Measurements from ENCODE around the gene HRH2.

The HRH2 gene

GRCh38 chr5:175675873-175676272 lies 18.0 kb downstream of the HRH2 start:
- DNase-seq (ENCODE audit: low read depth, low spot score): no peak

- DNase-seq (ENCODE audit: low read depth, low spot score): no peak
Measured at GRCh38 chr5:175677571-175677970, 19.7 kb downstream of the HRH2 start.

- no peak for DNase-seq (ENCODE audit: low read depth, low spot score)
Measured at GRCh38 chr5:175678074-175678473, 20.2 kb downstream of the HRH2 start.

GRCh38 chr5:175679411-175679810 lies 21.5 kb downstream of the HRH2 start:
- no peak for DNase-seq (ENCODE audit: low read depth, low spot score)

GRCh38 chr5:175680020-175680419 lies 22.1 kb downstream of the HRH2 start:
- no peak for DNase-seq (ENCODE audit: low read depth, low spot score)

- no peak for DNase-seq (ENCODE audit: low read depth, low spot score)
Measured at GRCh38 chr5:175680463-175680862, 22.6 kb downstream of the HRH2 start.

GRCh38 chr5:175681045-175681967 lies 23.4 kb downstream of the HRH2 start:
- DNase-seq (ENCODE audit: low read depth, low spot score): no peak

- no peak for DNase-seq (ENCODE audit: low read depth, low spot score)
Measured at GRCh38 chr5:175681968-175682340, 24.1 kb downstream of the HRH2 start.

- no peak for DNase-seq (ENCODE audit: low read depth, low spot score)
Measured at GRCh38 chr5:175682664-175683063, 24.8 kb downstream of the HRH2 start.

- DNase-seq (ENCODE audit: low read depth, low spot score): no peak
Measured at GRCh38 chr5:175683231-175683630, 25.4 kb downstream of the HRH2 start.

GRCh38 chr5:175683921-175684320 lies 26.1 kb downstream of the HRH2 start:
- DNase-seq (ENCODE audit: low read depth, low spot score): no peak

- DNase-seq (ENCODE audit: low read depth, low spot score): no peak
Measured at GRCh38 chr5:175684931-175685330, 27.1 kb downstream of the HRH2 start.

GRCh38 chr5:175685701-175686350 lies 28.0 kb downstream of the HRH2 start:
- DNase-seq (ENCODE audit: low read depth, low spot score): no peak

- no peak for DNase-seq (ENCODE audit: low read depth, low spot score)
Measured at GRCh38 chr5:175686396-175686795, 28.5 kb downstream of the HRH2 start.

GRCh38 chr5:175686826-175687225 lies 29.0 kb downstream of the HRH2 start:
- no peak for DNase-seq (ENCODE audit: low read depth, low spot score)

GRCh38 chr5:175687231-175687701 lies 29.4 kb downstream of the HRH2 start:
- DNase-seq (ENCODE audit: low read depth, low spot score): no peak

GRCh38 chr5:175688352-175689146 lies 30.7 kb downstream of the HRH2 start:
- DNase-seq (ENCODE audit: low read depth, low spot score): no peak

- DNase-seq (ENCODE audit: low read depth, low spot score): no peak
Measured at GRCh38 chr5:175689147-175689991, 31.5 kb downstream of the HRH2 start.

- DNase-seq (ENCODE audit: low read depth, low spot score): no peak
Measured at GRCh38 chr5:175690025-175690424, 32.2 kb downstream of the HRH2 start.

GRCh38 chr5:175690586-175690985 lies 32.7 kb downstream of the HRH2 start:
- no peak for DNase-seq (ENCODE audit: low read depth, low spot score)

GRCh38 chr5:175691761-175692160 lies 33.9 kb downstream of the HRH2 start:
- no peak for DNase-seq (ENCODE audit: low read depth, low spot score)
